Erythroblast (primary cell): ENCODE results near the gene SFMBT1.

Experiments
- GATA1 ChIP-seq: IDR thresholded peaks from 2 replicates; pipeline ENCODE4 v1.6.1; 2011; ENCODE audit warnings: low read depth, mild to moderate bottlenecking, control low read depth, low read length, moderate library complexity
- POLR2A ChIP-seq: IDR thresholded peaks from 2 replicates; pipeline ENCODE4 v1.6.1; 2011; ENCODE audit warnings: mild to moderate bottlenecking, low read length

GRCh38 chr3:52897130-52898122, 148.4 kb downstream of the SFMBT1 start, which contains the start of gene STIMATE:
- TF ChIP-seq POLR2A (peak; percentile 56), GATA1 (peak; percentile 12)
